ENCODE data around the gene ERN1.
"Not testable (repeated sequence)": the region's sequence is repeated elsewhere in the genome, so short reads cannot be mapped to it uniquely, and the experiment has no call there.

The ERN1 gene

DNA sequence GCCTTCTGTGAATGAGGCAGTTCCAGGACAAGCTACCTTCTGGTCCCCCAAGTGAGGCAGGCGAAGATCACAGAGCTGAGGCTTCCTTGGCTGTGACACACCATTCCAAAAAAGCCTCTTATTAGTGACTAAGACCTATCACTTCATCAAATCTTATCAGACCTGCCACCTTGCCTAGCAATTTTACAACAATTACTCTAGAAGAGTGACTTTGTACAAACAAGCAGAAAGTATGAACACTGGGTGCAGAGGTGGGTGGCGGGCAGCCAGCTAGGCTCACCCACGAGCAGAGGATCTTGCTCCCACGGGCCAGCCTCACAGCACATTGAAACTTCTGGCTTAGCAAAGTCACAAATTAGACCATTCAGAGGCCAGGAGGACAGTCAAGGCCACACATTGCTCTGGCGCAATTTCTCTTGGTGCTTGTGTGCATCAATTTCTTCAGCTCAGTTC is 107.3 kb downstream of the ERN1 start:
- no peak for DNase-seq

DNA sequence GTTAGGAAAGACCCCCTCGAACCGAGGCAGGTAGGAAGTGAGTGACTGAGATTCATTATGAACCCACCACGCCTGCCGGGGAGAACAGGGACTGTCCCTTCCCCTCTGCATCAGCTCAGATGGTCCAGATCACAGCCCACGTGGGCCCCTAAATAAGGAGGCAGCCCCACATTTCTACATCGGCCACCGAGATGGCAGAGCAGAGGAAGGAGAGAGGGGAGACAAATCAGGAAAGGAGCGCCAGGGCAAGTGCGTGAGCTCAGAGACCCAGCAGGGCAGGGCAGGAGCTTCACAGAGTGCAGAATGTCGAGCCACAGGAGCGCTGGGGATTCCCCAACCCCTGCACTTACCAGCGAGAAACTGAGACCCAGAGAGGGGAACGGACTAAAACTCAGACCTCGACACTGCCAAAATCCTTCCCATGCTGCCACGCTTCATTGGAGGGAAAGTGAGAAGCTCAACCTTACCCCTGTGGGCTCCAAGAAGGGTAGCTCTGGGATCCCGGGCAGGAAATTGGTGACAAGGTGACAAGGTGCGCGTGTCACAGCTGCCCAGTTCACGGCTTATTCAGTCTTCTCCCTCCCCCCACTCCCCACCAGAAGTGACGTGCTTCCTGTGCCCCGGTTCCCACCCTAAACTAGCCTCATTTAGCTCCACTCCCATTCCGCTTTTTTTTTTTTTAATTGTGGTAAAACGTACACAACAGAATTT is 109.7 kb downstream of the ERN1 start, which contains the start of gene ICAM2:
ICAM2 (minus strand) TSS at position 578 of the 711 bp plus-strand sequence. CDS start 13,942 bp downstream, outside the sequence.
- no peak for DNase-seq

DNA sequence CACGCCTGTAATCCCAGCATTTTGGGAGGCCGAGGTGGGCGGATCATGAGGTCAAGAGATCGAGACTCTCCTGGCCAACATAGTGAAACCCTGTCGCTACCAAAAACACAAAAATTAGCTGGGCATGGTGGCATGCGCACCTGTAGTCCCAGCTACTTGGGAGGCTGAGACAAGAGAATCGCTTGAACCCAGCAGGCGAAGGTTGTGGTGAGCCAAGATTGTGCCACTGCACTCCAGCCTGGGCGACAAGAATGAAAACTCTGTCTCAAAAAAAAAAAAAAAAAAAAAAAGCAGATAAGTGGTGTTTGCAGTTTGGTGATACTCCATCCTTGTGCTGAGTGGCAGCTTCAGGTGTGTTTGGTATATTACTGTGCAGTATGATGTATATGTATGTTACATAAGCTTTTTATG is 110.4 kb downstream of the ERN1 start:
- not testable (repeated sequence) for DNase-seq

DNA sequence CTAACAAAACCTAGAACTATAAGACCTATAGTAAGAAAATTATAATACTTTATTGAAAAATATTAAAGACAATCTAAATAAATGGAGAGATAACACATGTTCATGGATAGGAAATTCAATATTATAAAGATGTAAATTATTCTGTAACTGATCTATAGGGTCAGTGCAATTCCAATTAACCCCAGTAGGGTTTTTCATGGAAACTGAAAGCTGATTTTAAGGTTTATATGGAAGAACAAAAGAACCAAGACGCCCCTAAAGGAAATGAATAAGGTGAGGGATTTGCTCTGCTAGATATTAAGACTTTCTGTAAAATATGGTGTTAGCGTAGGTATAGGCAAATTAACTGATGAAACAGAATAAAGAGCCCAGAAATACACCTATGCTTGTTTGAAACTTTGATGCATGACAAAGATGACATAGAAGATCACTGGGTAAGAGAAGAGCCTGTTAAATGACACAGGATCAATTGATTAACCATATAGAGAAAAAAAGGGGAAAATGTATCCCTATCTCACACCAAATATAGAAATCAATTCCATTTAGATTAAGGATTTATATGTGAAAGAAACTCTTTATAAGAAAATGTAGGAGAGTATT is 112.5 kb downstream of the ERN1 start:
- no peak for DNase-seq

DNA sequence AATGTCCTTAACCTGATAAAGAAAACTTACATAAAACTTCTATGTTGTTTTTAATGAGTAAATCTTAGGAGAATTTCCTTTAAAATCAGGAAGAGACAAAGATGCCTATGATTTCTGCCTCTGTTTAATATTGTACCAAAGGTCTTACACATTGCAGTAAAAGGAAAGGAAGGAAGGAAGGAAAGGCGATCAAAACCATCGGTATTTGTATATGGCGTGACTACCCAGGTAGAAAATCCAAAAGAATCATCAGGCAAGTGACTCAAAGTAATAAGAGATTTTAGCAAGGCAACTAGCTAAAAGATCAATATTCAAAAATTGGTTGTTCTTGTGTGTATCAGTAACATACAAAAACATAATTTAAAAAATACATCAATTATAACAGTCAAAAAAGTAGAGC is 113.0 kb downstream of the ERN1 start:
- DNase-seq = no peak

DNA sequence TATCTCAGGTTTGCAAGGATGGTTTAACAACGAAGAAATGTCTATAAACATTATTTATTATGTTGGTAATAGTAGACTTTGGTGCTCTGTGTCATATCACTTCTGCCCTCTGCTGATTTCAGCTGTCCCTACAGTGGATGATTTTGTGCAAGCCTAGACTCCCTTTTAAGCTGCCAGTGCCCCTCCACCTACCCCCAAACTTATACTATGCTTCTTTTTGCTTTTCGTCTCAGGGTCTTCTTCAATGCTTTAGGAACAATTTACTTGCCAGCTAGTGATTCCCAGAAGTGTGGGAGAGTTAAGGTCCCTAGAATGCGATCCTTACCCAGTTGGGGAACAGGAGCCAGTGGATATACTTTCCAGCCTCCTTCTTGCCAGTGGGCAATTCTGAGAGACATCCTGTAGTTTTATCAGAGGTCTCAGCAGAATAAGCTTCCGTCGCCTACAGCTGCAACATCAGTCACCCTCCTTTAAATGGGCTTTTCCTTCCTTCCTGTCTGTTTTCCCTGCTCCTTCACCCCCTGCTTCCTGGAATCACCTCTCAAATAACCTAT is 113.6 kb downstream of the ERN1 start:
- no peak for DNase-seq

DNA sequence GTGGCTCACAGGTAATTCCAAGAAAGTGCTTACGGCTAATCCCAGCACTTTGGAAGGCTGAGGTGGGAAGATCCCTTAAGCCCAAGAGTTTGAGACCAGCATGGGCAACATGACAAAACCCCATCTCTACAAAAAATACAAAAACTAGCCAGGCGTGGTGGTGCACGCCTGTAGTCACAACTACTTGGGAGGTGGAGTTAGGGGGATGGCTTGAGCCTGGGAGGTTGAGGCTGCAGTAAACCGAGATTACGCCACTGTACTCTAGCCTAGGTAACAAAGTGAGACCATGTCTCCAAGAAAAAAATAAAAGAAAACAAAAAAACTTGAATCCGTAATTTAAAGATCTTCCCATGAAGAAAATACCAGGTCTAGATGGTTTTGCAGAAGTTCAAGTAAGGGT is 114.5 kb downstream of the ERN1 start:
- DNase-seq = no peak

DNA sequence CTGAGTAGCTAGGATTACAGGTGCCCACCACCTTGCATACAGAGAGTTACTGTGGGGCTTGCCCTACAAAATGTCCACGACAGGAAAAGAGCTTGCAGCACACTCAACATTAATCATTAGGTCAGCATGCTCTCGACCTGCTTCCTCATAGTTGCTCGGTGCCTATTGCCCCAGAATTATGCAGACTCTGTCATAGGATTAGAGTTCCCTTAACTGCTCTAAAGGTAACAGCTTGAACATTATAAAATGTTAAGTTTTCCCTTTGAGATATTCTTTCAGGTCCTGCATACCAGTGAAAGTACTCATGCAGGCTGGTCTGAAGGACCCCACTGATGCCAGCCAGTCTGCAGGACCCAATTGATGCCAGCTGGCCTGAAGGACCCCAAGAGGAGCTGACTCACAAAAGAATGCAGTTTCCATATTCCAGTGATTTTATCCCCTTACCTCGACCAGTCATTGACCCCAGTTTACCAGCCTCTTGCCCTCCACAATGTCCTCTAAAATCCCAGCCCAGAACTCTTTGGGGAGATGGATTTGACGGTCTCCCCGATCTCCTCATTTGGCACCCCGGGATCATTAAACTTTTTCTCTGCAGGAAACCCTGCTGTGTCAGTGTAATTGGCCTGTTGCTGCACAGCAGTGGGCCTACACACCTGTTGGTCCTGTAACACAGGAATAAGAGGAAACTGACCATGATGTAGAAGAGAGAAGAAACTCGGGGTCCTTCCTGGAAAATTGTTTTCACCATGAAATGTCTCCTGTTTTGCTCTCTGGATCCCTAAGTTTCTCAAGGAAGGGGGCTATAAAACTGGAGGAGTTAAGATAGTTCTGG is 120.2 kb downstream of the ERN1 start:
- no peak for DNase-seq

DNA sequence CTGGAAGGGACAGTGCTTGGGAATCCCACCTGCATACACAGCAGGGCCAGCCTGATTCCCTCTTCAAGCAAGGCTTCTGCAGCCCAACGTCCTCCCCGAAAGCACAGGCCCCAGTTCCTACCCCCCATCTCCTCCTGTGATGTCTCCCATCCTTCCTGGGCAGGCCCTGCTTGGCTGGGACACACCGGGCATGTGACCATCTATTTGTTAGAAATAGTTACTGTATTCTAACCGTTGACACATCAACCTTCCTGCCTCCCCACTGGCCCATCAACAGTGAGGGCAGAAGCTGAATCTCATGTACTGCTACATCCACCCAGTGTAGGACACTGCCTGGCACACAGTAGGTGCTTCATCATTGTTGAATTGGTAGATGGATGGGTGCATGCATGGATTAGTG is 121.1 kb downstream of the ERN1 start:
- no peak for DNase-seq

DNA sequence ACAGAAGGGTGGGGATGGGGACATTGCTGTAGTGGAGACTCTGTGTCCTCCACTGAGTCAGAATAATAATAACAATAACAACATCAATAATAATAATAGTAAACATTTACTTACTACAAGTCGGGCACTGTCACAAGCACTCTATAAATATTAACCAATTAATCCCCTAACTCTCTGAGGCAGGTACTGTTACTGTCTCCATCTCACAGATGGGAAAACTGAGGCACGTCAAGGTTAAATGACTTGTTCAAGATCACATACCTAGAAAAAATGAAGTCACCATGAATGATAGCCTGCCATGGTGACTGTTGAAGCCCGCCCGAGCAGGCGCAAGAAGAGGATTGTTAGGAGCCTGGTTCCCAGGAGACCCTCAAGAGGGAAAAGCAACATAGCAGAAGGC is 121.6 kb downstream of the ERN1 start:
- no peak for DNase-seq

DNA sequence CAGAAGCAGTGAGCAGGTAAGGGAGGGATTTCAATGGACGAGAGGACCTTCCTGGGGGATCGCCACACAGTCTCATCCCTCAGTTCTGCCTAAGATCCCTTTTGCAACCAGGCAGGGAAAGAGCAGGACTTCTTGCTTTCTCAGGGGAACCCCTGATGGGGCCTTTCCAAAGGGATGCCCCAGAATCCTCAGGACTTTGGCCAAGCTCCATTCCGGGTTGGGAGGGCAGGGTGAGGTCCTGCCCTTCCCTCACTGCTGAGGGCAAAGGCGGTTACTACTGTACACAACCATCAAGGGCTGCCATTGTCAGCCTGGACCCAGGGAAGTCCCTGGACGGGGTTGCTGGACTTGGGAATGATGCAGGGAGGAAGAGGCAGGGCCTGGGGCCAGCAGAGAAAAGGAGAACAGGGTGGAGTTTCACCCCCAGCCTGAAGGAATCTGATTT is 122.1 kb downstream of the ERN1 start:
- DNase-seq = no peak

DNA sequence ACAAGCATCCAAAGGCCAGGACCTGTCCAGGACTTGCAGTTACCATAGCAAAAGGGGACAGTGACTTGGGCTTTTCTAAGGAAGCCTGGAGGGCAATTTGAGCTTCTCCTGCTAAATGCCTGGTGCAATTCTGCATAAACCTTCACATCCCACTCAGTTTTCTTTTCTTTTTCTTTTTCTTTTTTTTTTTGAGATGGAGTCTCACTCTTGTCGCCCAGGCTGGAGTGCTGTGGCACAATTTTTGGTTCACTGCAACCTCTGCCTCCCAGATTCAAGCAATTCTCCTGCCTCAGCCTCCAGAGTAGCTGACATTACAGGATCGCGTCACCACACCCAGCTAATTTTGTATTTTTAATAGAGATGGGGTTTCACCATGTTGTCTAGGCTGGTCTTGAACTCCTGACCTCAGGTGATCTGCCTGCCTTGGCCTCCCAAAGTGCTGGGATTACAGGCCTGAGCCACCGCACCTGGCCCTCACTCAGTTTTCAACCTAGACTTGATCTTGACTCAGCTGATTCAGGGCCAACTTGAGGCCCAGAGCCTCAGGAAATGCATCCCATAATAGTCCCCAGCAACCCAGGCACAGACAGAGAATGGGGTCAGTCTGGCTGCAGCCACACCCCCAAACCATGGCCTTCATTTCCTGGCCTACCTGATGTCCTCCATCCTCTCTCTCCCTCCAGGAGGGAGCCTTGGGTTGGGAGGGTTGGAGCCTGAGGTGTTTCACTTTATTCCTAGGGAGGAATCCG is 122.7 kb downstream of the ERN1 start:
- DNase-seq = not testable (repeated sequence)

DNA sequence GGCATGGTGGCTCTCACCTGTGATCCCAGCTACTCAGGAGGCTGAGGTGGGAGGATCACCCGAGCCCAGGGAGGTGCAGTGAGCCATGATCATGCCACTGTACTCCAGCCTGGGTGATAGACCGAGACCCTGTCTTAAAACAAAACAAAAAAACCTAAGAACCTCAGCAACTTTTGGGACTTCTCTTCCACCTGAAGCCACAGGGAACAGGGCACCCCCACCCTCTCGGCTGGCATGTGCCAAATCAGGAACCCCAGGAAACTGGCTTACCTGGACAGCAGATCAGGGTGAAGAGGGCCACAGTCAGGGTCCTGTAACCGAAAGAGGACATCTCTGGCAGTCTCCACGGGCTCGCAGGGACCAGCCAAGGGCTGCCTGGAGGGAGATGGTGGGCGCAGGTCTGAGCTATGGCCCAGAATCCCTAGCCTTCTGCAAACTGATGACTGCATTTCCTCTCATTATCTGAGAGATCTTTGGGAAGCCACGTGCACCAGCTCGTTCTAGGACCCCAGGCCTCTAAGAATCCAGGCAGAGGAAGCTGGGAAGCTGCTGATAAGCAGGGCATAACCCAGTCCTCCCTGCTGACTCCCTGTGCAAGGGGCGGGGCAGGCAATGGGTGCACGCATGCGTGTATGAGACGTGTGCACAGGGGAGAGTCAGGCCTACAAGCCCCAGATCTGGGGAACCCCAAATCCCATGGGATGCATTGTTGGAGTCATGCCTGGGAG is 123.4 kb downstream of the ERN1 start:
- DNase-seq = no peak

DNA sequence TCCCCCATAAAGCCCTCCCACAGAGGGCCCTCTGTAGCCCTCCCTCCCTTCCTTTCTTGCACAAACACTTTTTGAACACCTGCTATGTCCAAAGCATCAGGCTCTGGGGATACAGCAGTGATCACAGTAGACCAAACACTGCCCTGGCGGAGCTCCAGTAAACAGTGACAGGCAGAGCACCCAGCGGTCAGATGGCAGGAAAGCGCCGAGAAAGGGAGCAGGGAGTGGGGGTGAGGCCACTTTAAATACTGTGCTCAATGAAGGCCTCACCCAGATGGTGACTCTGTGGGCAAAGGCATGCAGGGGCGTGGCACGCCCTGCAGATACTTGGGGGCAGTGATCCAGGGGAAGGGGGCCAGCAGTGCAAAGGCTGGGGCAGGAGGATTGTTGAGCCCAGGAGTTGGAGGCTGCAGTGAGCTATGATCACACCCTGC is 124.2 kb downstream of the ERN1 start:
- DNase-seq = no peak

DNA sequence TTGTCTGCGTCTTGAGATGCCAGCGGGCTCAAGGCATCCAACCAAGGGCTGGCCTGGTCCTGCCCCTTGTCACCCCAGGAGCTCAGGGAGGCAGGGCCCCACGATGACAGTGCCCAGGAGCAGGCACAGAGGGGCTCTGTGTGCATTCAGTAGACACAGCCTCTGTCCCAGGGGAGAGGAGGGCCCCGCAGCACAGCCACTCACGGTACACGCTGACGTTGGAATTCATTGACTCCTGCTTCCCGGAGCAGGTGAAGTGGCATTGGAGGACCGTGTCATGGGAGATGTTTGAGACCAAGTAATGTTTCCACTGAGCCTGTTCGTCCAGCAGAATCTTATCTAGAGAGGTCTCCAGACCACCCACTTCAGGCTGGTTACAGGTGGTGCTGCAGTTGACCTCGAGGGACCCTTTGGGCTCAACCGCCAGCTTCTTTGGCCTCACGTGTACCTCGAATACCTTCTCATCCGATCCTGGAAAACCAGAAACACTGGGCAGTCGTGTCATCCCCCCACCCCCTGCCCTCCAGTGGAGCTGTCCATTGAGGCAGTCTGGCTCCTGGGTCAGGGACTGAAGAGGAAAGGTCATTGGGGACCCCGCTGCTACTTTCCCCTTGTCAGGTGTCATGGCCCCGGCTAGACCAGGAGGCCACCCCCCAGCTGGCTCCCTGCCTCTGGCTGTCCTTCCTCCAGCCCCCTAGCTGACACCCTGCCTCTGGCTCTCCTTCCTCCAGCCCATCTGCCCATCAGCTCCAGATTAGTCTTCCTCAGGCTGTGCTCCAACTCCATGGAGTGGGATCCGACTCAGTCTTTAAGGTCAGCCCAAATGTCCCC is 124.8 kb downstream of the ERN1 start:
- DNase-seq = no peak

DNA sequence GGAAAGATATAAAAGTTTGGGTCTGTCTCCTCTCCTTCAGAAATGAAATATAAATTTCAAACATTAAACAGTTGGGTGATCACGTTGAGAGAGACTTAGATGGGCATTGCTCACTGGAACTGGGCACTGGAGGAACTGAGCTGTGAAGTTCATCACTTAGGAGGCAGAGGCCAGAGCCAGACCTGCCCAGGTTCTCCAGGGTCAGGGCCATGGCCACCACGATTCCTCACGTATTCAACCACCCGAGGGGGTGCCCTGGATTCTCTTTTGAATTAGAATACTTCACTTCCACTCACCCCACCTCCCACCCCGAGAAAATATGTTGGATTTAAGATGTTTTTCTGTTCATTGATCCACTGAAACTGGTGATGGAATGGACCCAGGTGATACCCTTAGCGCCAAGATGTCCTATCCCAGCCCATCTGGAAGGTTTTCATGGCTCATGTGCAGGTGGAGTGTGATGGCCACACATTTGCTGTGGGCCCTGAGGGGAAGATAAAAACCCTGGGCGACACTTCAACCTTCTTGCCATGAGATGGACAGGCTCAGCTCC is 125.7 kb downstream of the ERN1 start:
- DNase-seq = no peak

DNA sequence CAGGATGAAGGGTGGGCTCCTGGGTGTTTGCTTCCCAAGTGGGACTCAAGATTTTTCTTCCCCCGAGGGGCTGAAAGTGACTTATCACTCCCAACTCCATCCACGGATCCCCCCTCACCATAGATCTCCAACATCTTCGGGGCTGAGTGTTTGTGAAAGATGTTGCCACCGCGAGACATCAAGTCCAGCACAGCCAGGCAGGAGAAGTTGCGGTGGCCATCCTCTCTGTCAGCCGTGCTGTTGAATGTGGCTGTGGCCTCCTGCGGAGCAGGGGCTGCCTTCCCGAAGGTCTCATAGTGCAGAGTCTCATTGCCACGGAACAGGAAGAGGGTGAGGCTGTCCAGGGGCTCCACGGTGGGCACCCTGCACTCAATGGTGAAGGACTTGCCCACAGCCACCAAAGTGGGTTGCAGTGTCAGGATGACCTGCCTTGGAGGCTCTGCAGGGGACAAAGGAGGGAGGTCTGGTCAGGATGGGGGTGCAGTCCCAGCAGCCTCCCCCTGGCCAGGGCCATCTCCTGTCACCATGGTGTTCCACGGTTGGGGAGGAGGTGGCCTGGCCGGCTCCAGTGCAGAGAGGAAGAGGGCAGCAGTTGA is 126.3 kb downstream of the ERN1 start:
- no peak for DNase-seq

DNA sequence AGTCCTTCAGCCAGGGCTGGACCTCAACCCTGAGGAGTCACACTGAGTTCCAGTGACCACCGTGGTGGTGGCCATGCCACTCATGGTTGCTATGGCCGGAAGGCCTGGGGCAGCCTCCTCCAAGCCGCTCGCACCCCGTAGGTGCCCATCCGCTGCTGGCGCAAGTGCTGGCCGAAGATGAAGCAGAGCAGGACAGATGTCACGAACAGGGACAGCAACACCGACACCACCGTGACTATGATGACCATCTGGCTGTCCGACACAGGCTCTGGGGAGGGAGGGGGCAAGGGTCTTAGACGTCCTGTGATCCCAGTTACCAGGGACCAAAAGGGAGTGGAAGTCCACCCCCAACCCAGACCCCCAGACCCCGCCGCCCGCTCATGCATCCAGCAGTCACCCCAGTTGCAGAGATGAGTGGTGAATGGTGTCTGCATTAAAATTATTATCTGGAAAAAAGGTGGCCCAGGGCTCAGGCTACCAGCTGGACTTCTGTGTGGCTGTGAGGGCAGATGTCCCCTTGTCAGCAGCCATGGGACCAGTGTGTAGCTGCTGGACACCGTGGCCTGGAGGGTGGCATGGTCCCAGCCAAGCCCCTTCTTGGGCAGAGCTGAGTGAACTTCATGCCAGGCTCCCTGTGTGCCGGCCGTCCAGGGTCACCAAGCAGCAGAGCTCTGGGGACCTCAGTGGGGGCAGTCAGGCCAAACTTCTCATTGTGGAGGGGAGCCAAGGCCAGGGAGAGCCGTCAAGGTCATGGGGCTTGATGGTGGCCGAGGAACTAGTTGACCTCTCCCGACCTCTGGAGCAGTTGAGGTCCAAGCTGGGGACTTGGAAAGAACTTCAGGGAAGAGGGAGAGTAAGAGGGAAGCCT is 127.1 kb downstream of the ERN1 start:
- DNase-seq = no peak

All from 8988T (cell line).